ENCODE data around the gene COL23A1.
A peak's percentile ranks its signal among the peaks of the same experiment; 100 is the strongest.

COL23A1 gene

DNA sequence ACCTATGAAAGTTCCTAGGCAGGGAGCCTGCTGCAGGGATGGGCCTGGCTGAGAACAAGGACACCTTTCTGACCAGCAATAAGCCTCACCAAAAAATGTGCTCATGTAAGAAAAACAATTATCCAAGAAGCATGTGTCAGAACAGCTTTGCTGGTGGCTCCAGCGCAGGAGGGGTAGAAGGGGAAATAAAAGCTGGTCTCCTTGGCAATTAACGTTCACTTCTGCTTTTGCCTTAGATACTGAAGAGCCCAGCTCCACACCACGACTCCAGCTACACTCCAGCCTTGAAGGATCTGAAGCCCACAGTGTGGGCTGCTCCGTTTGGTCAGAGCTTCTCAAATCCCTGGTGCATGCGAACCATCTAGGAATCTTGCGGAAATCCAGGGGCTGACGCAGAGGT, 250.0 kb downstream of the COL23A1 start:
- H3K9me3 ChIP-seq (replicated peaks in 1 of 2; ENCODE audit: control insufficient read depth in 2 of 2, insufficient read depth in 1 of 2, low read depth in 1 of 2, low read length in 2 of 2) = peaks cover 0 to 4% of the 10 kb centered on the region in 2 donors
- no peak overlapping the region for H3K27ac ChIP-seq (replicated peaks; ENCODE audit: low read length)
- H3K4me2 ChIP-seq (ENCODE audit: insufficient read depth, low read length, poor library complexity, severe bottlenecking) = no peak overlapping the region
- H2BK5ac ChIP-seq (ENCODE audit: low read length) = no peak overlapping the region
- no peak overlapping the region for H4K8ac ChIP-seq (ENCODE audit: low read depth, low read length)
- no CpG with 5 or more reads among the region's 7 CpGs for WGBS, 2 donors (ENCODE audit: extremely low coverage in 2 of 2, insufficient read length in 2 of 2, insufficient replicate concordance in 1 of 2)
- H3K23ac ChIP-seq (ENCODE audit: low read depth, low read length, poor library complexity) = no peak overlapping the region
- H3K18ac ChIP-seq (ENCODE audit: low read length) = peak overlapping the region; percentile 71
- no peak overlapping the region for H3K4me3 ChIP-seq (ENCODE audit: low read length in 2 of 2)
- peaks cover 3 to 4% of the 10 kb centered on the region in 2 donors for H3K4me1 ChIP-seq (ENCODE audit: control insufficient read depth in 2 of 2, insufficient read depth in 1 of 2, low read depth in 1 of 2, low read length in 2 of 2)
- peak overlapping the region; percentile 57 for H2AK5ac ChIP-seq (ENCODE audit: low read depth, low read length)
- H2BK12ac ChIP-seq (ENCODE audit: low read length) = peak overlapping the region; percentile 30
- no peak for DNase-seq (ENCODE audit: low spot score)
- no peak overlapping the region for H2AFZ ChIP-seq (ENCODE audit: low read length)
- H3K9ac ChIP-seq (ENCODE audit: low read depth, low read length, poor library complexity) = peak overlapping the region; percentile 12
- no peak overlapping the region for H2BK120ac ChIP-seq (ENCODE audit: low read depth, low read length)
- H3K4ac ChIP-seq (ENCODE audit: low read length) = no peak overlapping the region
- H3K14ac ChIP-seq (ENCODE audit: low read length) = no peak overlapping the region
- no peak overlapping the region for H4K91ac ChIP-seq (ENCODE audit: low read depth, low read length, poor library complexity)
- H3K79me1 ChIP-seq (ENCODE audit: low read depth, low read length) = no peaks in the 10 kb centered on the region
- H3K36me3 ChIP-seq (replicated peaks in 1 of 2; ENCODE audit: control insufficient read depth in 2 of 2, insufficient read depth in 2 of 2, low read length in 2 of 2) = no peaks in the 10 kb centered on the region
- peaks cover 0 to 2% (median 0%) of the 10 kb centered on the region in 3 experiments for H3K27me3 ChIP-seq (ENCODE audit: control insufficient read depth in 3 of 3, insufficient read depth in 3 of 3, low read depth in 1 of 3, low read length in 3 of 3)
- peak overlapping the region; percentile 50 for H2BK15ac ChIP-seq (ENCODE audit: low read length)

DNA sequence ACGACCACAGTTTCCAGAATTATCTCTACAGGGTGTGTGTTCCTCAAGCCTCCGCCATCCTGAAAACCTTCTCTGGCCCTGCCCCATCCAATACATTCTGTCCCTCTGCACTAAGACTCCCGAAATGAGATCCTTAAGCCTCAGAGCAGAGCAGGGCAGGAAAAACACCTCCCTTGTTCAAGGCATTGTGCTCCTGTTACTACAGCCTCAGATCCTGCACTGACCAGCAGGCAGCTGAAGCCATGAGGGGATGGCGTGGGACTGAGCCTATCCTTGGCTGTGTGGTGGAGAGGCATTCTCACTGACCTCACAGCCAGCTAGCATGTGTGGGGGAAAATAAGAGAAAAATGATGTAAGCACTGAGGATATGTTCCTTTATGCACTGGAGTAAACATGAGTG, 250.9 kb downstream of the COL23A1 start:
- no CpG with 5 or more reads among the region's 4 CpGs for WGBS, 2 donors (ENCODE audit: extremely low coverage in 2 of 2, insufficient read length in 2 of 2, insufficient replicate concordance in 1 of 2)
- no peak for DNase-seq (ENCODE audit: low spot score)
- peaks cover 0 to 2% (median 0%) of the 10 kb centered on the region in 3 experiments for H3K27me3 ChIP-seq (ENCODE audit: control insufficient read depth in 3 of 3, insufficient read depth in 3 of 3, low read depth in 1 of 3, low read length in 3 of 3)

DNA sequence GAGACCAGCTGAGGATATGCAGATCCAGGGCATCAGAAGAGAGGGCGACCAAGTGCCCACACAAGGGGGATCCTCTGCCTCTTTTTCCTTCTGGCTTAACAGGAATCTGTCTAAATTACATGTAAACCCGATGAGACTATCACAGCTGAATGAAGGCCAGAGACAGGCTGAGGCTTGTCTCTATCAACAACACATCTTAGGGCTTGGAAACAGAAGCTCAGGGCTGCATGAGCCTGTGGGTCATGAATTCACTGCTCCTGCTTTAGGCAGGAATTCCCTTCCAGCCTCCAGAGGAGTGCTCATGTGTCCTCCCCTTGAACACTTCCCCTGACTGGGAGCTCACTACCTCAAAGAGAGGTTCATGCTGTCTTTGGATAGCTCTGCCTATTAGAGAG, 251.4 kb downstream of the COL23A1 start:
- Histone ChIP-seq H2BK5ac (ENCODE audit: low read length) (no peak overlapping the region), H3K9me3 (replicated peaks in 1 of 2; ENCODE audit: control insufficient read depth in 2 of 2, insufficient read depth in 1 of 2, low read depth in 1 of 2, low read length in 2 of 2) (no peaks in the 10 kb centered on the region), H3K4ac (ENCODE audit: low read length) (no peak overlapping the region), H3K27me3 (ENCODE audit: control insufficient read depth in 3 of 3, insufficient read depth in 3 of 3, low read depth in 1 of 3, low read length in 3 of 3) (peaks cover 0 to 2% (median 0%) of the 10 kb centered on the region in 3 experiments), H3K23ac (ENCODE audit: low read depth, low read length, poor library complexity) (no peak overlapping the region), H3K27ac (replicated peaks; ENCODE audit: low read length) (no peak overlapping the region), H2BK15ac (ENCODE audit: low read length) (no peak overlapping the region), H4K91ac (ENCODE audit: low read depth, low read length, poor library complexity) (no peak overlapping the region), H2AK5ac (ENCODE audit: low read depth, low read length) (no peak overlapping the region), H3K79me1 (ENCODE audit: low read depth, low read length) (no peaks in the 10 kb centered on the region), H3K9ac (ENCODE audit: low read depth, low read length, poor library complexity) (no peak overlapping the region), H3K4me2 (ENCODE audit: insufficient read depth, low read length, poor library complexity, severe bottlenecking) (no peak overlapping the region), H3K14ac (ENCODE audit: low read length) (no peak overlapping the region), H3K36me3 (replicated peaks in 1 of 2; ENCODE audit: control insufficient read depth in 2 of 2, insufficient read depth in 2 of 2, low read length in 2 of 2) (no peaks in the 10 kb centered on the region), H4K8ac (ENCODE audit: low read depth, low read length) (no peak overlapping the region), H2BK12ac (ENCODE audit: low read length) (no peak overlapping the region), H2AFZ (ENCODE audit: low read length) (no peak overlapping the region), H3K4me3 (ENCODE audit: low read length in 2 of 2) (no peak overlapping the region), H3K18ac (ENCODE audit: low read length) (no peak overlapping the region), H3K4me1 (ENCODE audit: control insufficient read depth in 2 of 2, insufficient read depth in 1 of 2, low read depth in 1 of 2, low read length in 2 of 2) (peaks cover 3 to 7% of the 10 kb centered on the region in 2 donors), H2BK120ac (ENCODE audit: low read depth, low read length) (no peak overlapping the region)
- no CpG with 5 or more reads among the region's 2 CpGs for WGBS, 2 donors (ENCODE audit: extremely low coverage in 2 of 2, insufficient read length in 2 of 2, insufficient replicate concordance in 1 of 2)
- no peak for DNase-seq (ENCODE audit: low spot score)

More for the DNA sequence above, 250.9 kb downstream of the COL23A1 start:
- H2BK12ac ChIP-seq (ENCODE audit: low read length) = no peak overlapping the region
- no peak overlapping the region for H4K91ac ChIP-seq (ENCODE audit: low read depth, low read length, poor library complexity)
- no peak overlapping the region for H2AK5ac ChIP-seq (ENCODE audit: low read depth, low read length)
- no peak overlapping the region for H3K23ac ChIP-seq (ENCODE audit: low read depth, low read length, poor library complexity)
- no peak overlapping the region for H2AFZ ChIP-seq (ENCODE audit: low read length)
- H2BK120ac ChIP-seq (ENCODE audit: low read depth, low read length) = no peak overlapping the region
- no peak overlapping the region for H3K4me3 ChIP-seq (ENCODE audit: low read length in 2 of 2)
- no peaks in the 10 kb centered on the region for H3K36me3 ChIP-seq (replicated peaks in 1 of 2; ENCODE audit: control insufficient read depth in 2 of 2, insufficient read depth in 2 of 2, low read length in 2 of 2)
- H3K79me1 ChIP-seq (ENCODE audit: low read depth, low read length) = no peaks in the 10 kb centered on the region
- H2BK5ac ChIP-seq (ENCODE audit: low read length) = no peak overlapping the region
- H3K27ac ChIP-seq (replicated peaks; ENCODE audit: low read length) = no peak overlapping the region
- no peak overlapping the region for H3K14ac ChIP-seq (ENCODE audit: low read length)
- no peak overlapping the region for H3K9ac ChIP-seq (ENCODE audit: low read depth, low read length, poor library complexity)
- H4K8ac ChIP-seq (ENCODE audit: low read depth, low read length) = peak overlapping the region; percentile 17
- peaks cover 3 to 7% of the 10 kb centered on the region in 2 donors for H3K4me1 ChIP-seq (ENCODE audit: control insufficient read depth in 2 of 2, insufficient read depth in 1 of 2, low read depth in 1 of 2, low read length in 2 of 2)
- no peak overlapping the region for H2BK15ac ChIP-seq (ENCODE audit: low read length)
- peaks cover 0 to 4% of the 10 kb centered on the region in 2 donors for H3K9me3 ChIP-seq (replicated peaks in 1 of 2; ENCODE audit: control insufficient read depth in 2 of 2, insufficient read depth in 1 of 2, low read depth in 1 of 2, low read length in 2 of 2)
- no peak overlapping the region for H3K4ac ChIP-seq (ENCODE audit: low read length)
- peak overlapping the region; percentile 87 for H3K18ac ChIP-seq (ENCODE audit: low read length)
- H3K4me2 ChIP-seq (ENCODE audit: insufficient read depth, low read length, poor library complexity, severe bottlenecking) = no peak overlapping the region

DNA sequence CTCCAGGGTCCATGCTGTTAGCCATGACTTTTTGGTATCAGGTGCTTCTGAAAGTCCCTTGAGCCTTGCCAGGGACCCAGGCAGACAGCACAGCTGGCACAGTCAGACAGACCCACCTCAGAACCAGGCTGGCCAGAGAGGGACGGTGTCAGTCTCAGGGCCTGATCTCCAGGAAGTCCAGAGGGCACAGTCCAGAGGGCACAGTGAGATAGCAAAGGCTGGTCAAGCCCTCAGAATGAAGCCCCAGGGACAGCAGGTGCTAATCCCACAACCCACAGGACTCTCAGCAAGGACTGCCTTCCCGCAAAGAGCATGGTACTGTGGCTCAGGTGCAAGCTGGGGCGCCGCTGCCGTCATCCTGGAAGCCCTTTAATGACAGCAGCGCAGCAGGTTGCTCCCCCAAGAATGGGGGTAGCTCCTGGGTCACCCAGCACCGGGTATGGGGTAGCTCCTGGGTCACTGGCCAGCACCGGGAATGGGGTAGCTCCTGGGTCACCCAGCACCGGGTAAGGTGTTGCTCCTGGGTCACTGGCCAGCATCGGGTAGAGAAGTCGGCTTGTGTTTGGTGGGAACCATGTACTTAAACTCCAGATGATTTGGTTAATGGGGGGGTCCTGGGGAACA, 252.0 kb downstream of the COL23A1 start:
- Histone ChIP-seq H3K4me2 (ENCODE audit: insufficient read depth, low read length, poor library complexity, severe bottlenecking) (no peak overlapping the region), H2BK12ac (ENCODE audit: low read length) (no peak overlapping the region), H3K4me1 (ENCODE audit: control insufficient read depth in 2 of 2, insufficient read depth in 1 of 2, low read depth in 1 of 2, low read length in 2 of 2) (peaks cover 3 to 7% of the 10 kb centered on the region in 2 donors), H3K9me3 (replicated peaks in 1 of 2; ENCODE audit: control insufficient read depth in 2 of 2, insufficient read depth in 1 of 2, low read depth in 1 of 2, low read length in 2 of 2) (no peaks in the 10 kb centered on the region), H2BK15ac (ENCODE audit: low read length) (no peak overlapping the region), H3K4ac (ENCODE audit: low read length) (no peak overlapping the region), H3K27me3 (ENCODE audit: control insufficient read depth in 3 of 3, insufficient read depth in 3 of 3, low read depth in 1 of 3, low read length in 3 of 3) (peaks cover 0 to 2% (median 0%) of the 10 kb centered on the region in 3 experiments), H2BK5ac (ENCODE audit: low read length) (peak overlapping the region; percentile 42), H3K9ac (ENCODE audit: low read depth, low read length, poor library complexity) (no peak overlapping the region), H3K14ac (ENCODE audit: low read length) (peak overlapping the region; percentile 42), H2AFZ (ENCODE audit: low read length) (no peak overlapping the region), H3K79me1 (ENCODE audit: low read depth, low read length) (no peaks in the 10 kb centered on the region), H3K18ac (ENCODE audit: low read length) (peak overlapping the region; percentile 48), H2AK5ac (ENCODE audit: low read depth, low read length) (peak overlapping the region; percentile 23), H3K4me3 (ENCODE audit: low read length in 2 of 2) (no peak overlapping the region), H4K91ac (ENCODE audit: low read depth, low read length, poor library complexity) (no peak overlapping the region), H2BK120ac (ENCODE audit: low read depth, low read length) (no peak overlapping the region), H3K36me3 (replicated peaks in 1 of 2; ENCODE audit: control insufficient read depth in 2 of 2, insufficient read depth in 2 of 2, low read length in 2 of 2) (no peaks in the 10 kb centered on the region), H3K27ac (replicated peaks; ENCODE audit: low read length) (no peak overlapping the region), H3K23ac (ENCODE audit: low read depth, low read length, poor library complexity) (no peak overlapping the region), H4K8ac (ENCODE audit: low read depth, low read length) (no peak overlapping the region)
- no peak for DNase-seq (ENCODE audit: low spot score)
- WGBS, 2 donors (ENCODE audit: extremely low coverage in 2 of 2, insufficient read length in 2 of 2, insufficient replicate concordance in 1 of 2) = no CpG with 5 or more reads among the region's 11 CpGs

Measured in neuronal stem cell (in vitro differentiated cells).